K562 (cell line): ENCODE results near the gene CRB2. TPM values are rescaled to one million over a fixed set of nuclear protein-coding genes. Genes with fewer than 3 reads are reported as not detected.

Experiments used
- CHD7 ChIP-seq: fragments of 200-600 bp; sonication (generic); IDR thresholded peaks from one replicate; pipeline ENCODE4 v1.6.1; 2012; ENCODE audit warnings: mild to moderate bottlenecking, low read depth, low read length, inconsistent platforms
- CTCFL ChIP-seq: IDR thresholded peaks from 2 replicates; pipeline ENCODE4 v1.6.1; 2011; ENCODE audit warnings: borderline replicate concordance, low read depth, mild to moderate bottlenecking, moderate library complexity, low read length; ENCODE audit not compliant: insufficient read depth, poor library complexity, severe bottlenecking
- KAT8 ChIP-seq: fragments of 450-650 bp; IDR thresholded peaks from 2 replicates; pipeline ENCODE4 v1.6.1; 2016; ENCODE audit warnings: low read depth, mild to moderate bottlenecking
- TFAP4 ChIP-seq: sonication (generic); formaldehyde crosslinking; IDR thresholded peaks from 2 replicates; pipeline ENCODE4 v1.8.0; 2022; ENCODE audit warnings: missing genetic modification reagents, mild to moderate bottlenecking, moderate library complexity, borderline replicate concordance
- ZNF609 ChIP-seq: sonication (generic); formaldehyde crosslinking; IDR thresholded peaks from 2 replicates; pipeline ENCODE4 v1.8.1; 2023; ENCODE audit warnings: missing genetic modification reagents, mild to moderate bottlenecking, borderline replicate concordance
- polyA plus RNA-seq, 8 experiments: library from polyadenylated mRNA; depleted of rRNA in 4 of 8; stranded (reverse) in 5 of 8; unstranded in 3 of 8; fragments of >200 nt; fragmentation: Nextera tagmentation in 2 of 8; fragmentation: Illumina TruSeq in 1 of 8; extraction: Ambion mirVana in 2 of 8; extraction: Trizol in 1 of 8; gene quantifications; 2 replicates each; pipeline versions ENCODE4 v1.2.1 to v1.2.3, GENCODE V29; 2011 to 2014; ENCODE audit warnings: inconsistent platforms in 1 of 8, missing spikeins in 1 of 8
- total RNA-seq, 7 experiments: library from RNA; depleted of rRNA in 6 of 7; stranded (reverse); fragments of >200 nt in 6 of 7; fragmentation: Illumina TruSeq in 2 of 7; extraction: Trizol in 2 of 7; gene quantifications; 2 replicates each; pipeline versions ENCODE4 v1.2.1 to v1.2.3, GENCODE V29; 2011 to 2021; ENCODE audit warnings: low replicate concordance in 1 of 7

Gene CRB2
- total and polyA plus RNA-seq, 9 of the 15 experiments (the other 6 are each of a cell fraction or from before 2014, with no cell fraction given), result 0.13 to 1.2 (median 0.25) TPM; not detected in 2

GRCh38 chr9:123395689-123396511 lies 39.9 kb downstream of the CRB2 start (continued):
- no peak for TF ChIP-seq ZNF609
- no peak for TF ChIP-seq CTCFL
- 0 out of 2 replicates have a peak, but pooled peaks have one; percentile 31 for TF ChIP-seq TFAP4 (CRISPR knock-in tag)
- TF ChIP-seq CHD7, result no peak
- TF ChIP-seq KAT8, result no peak
